ENCODE results near the gene CLDN9. TPM values are rescaled to one million over a fixed set of nuclear protein-coding genes. Genes with fewer than 3 reads are reported as not detected.

CLDN9 gene
- total and polyA plus RNA-seq, 9 of the 15 experiments (the other 6 are each of a cell fraction or from before 2014, with no cell fraction given): 0.12 to 0.44 (median 0.22) TPM; not detected in 4

- TF ChIP-seq TRIM25 (IDR thresholded peaks at IDR 0.05; ENCODE audit: borderline replicate concordance) (0 out of 2 replicates have a peak, but pooled peaks have one; percentile 57), ZNF324 (CRISPR knock-in tag; IDR thresholded peaks at IDR 0.05) (no peak), ZNF431 (CRISPR knock-in tag; IDR thresholded peaks at IDR 0.05) (0 out of 2 replicates have a peak, but pooled peaks have one; percentile 24), MITF (IDR thresholded peaks at IDR 0.05) (no peak), U2AF1 (optimal IDR thresholded peaks at IDR 0.05; ENCODE audit: low read depth, low read length) (no peak), TCF7L2 (IDR thresholded peaks at IDR 0.05; ENCODE audit: low read depth, low read length) (no peak), SNIP1 (IDR thresholded peaks at IDR 0.05; ENCODE audit: low read depth) (no peak; the same call in 1 of the 2 replicates), HDGF (IDR thresholded peaks at IDR 0.05) (no peak), ZNF124 (CRISPR knock-in tag; IDR thresholded peaks at IDR 0.05) (no peak), RBFOX2 (IDR thresholded peaks at IDR 0.05; ENCODE audit: low read depth, low read length) (no peak), ETV5 (CRISPR knock-in tag; IDR thresholded peaks at IDR 0.05; ENCODE audit: low read depth) (peak; percentile 91), EP400 (IDR thresholded peaks at IDR 0.05) (peak; percentile 58), ZNF584 (CRISPR knock-in tag; IDR thresholded peaks at IDR 0.05; ENCODE audit: low read depth) (peak; percentile 62; the same call in 1 of the 2 replicates), MTA1 (IDR thresholded peaks at IDR 0.05; ENCODE audit: borderline replicate concordance) (peak; percentile 72; the same call in 1 of the 2 replicates), TEAD1 (CRISPR knock-in tag; IDR thresholded peaks at IDR 0.05) (no peak; a peak in 1 of 4 replicates), FOXM1 (IDR thresholded peaks at IDR 0.05; ENCODE audit: low read depth) (peak; percentile 11; the same call in 1 of the 2 replicates), FOXM1 (CRISPR knock-in tag; IDR thresholded peaks at IDR 0.05; ENCODE audit: low read depth) (no peak), ZSCAN29 (IDR thresholded peaks at IDR 0.05) (0 out of 2 replicates have a peak, but pooled peaks have one; percentile 15), HLTF (IDR thresholded peaks at IDR 0.05) (peak; percentile 53), HMGN3 (IDR thresholded peaks at IDR 0.05; ENCODE audit: borderline replicate concordance, extremely low read depth, insufficient read length, low read depth, low read length) (no peak), ZNF384 (IDR thresholded peaks at IDR 0.05; ENCODE audit: low read depth, low read length) (peak; percentile 88), GMEB1 (CRISPR knock-in tag; IDR thresholded peaks at IDR 0.05) (no peak), POLR2G (IDR thresholded peaks at IDR 0.05; ENCODE audit: low read depth, low read length) (peak; percentile 48)
- TF ChIP-seq, protein P1, sequence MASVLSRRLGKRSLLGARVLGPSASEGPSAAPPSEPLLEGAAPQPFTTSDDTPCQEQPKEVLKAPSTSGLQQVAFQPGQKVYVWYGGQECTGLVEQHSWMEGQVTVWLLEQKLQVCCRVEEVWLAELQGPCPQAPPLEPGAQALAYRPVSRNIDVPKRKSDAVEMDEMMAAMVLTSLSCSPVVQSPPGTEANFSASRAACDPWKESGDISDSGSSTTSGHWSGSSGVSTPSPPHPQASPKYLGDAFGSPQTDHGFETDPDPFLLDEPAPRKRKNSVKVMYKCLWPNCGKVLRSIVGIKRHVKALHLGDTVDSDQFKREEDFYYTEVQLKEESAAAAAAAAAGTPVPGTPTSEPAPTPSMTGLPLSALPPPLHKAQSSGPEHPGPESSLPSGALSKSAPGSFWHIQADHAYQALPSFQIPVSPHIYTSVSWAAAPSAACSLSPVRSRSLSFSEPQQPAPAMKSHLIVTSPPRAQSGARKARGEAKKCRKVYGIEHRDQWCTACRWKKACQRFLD (CRISPR knock-in tag; IDR thresholded peaks at IDR 0.05): no peak; the same call in 1 of the 2 replicates
These were observed 31.4 kb upstream of the CLDN9 start (continued) for GRCh38 chr16:2981177-2981898.
